ENCODE data around the gene STK11.

- no peak; the same call in 1 of the 2 replicates for TF ChIP-seq CTCF (conservative IDR thresholded peaks at IDR 0.05)
- no peak for TF ChIP-seq EZH2 (IDR thresholded peaks at IDR 0.05; ENCODE audit: low read depth)
Measured at GRCh38 chr19:1261538-1261797, 55.9 kb downstream of the STK11 start.

All from PC-9 (cell line).